Loucy (cell line): Measurements from ENCODE around the gene PCDHGA3.

ENCODE experiments used
- CTCF ChIP-seq: fragments of 200-600 bp; sonication (generic); conservative IDR thresholded peaks from 2 replicates; pipeline ENCODE4 v1.5.1; 2014; ENCODE audit warnings: mild to moderate bottlenecking, antibody characterized with exemption, low read length
- EZH2phosphoT487 ChIP-seq: fragments of 200-600 bp; IDR thresholded peaks from 2 replicates; pipeline ENCODE4 v1.6.1; 2018; ENCODE audit warnings: antibody characterized with exemption, mild to moderate bottlenecking, moderate library complexity, borderline replicate concordance

- TF ChIP-seq CTCF, result no peak
- no peak for TF ChIP-seq EZH2phosphoT487
Measured at GRCh38 chr5:141328231-141328630, 15.4 kb upstream of the PCDHGA3 start.
